Measurements from ENCODE around the gene RGS11. TPM values are rescaled to one million over a fixed set of nuclear protein-coding genes. Genes with fewer than 3 reads are reported as not detected.

RGS11 gene
- total and polyA plus RNA-seq, 2 experiments from 2014 or later = 2.4 to 4.5 TPM

DNA sequence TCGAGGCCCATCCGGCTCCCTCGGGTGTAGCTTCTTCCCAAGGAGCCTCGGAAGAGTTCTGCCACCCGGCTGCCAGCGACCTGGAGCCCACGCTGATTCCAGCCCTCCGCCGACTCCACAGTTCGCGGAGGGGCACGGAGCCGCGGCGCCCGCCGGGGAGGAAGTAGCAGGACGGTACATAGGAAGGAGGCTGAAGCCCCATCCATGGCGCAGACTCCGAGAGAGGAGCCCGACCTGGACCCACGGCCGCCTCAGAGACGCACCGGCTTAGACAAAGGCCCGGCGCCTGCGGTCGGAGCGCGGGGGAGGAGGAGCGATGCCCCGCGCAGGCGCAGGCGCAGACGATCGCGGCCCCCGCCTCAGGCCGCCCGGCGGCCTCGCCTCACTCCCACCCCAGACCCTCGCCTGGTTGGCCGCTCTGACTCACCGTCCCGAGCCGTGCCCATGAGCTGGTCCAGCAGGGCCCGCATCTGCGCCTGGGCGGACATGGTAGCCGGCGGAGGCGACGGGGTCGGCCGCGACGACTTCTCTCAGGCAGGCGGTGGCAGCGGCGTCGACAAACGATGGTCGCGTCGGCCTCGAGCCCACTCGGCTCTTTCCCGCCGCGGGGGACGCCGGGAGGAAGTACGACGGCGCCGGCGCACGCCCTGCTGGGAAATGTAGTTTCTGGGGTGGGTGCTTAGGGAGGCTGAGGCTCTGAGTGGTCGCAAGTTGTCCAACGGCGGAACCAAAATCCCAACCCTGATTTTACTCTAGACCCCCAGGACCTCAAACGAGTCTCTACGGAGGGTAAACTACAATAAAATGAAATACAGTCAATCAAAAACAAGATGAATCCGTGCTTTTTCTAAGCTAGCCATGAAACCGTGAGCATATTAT, 46.7 kb downstream of the RGS11 start, which contains the start of gene LUC7L:
Gene LUC7L (minus strand): TSS at position 598 of the 879 bp plus-strand sequence. CDS start 110 bp downstream, at position 488.
- H3K27ac ChIP-seq = peak within 1 kb of the TSS; percentile 94
- peaks cover 51% of the 10 kb centered on the region for H3K79me2 ChIP-seq (ENCODE audit: insufficient read depth)
- peak within 1 kb of the TSS; percentile 95 for H3K4me2 ChIP-seq (ENCODE audit: unreplicated experiment)
- no peaks in the 10 kb centered on the region for H3K9me2 ChIP-seq (ENCODE audit: insufficient read depth)
- H3K36me3 ChIP-seq (ENCODE audit: low read depth) = peaks cover 22% of the 10 kb centered on the region; the same call in 1 of the 2 replicates
- DNase-seq = peak; percentile 96
- H3K4me3 ChIP-seq = peak within 1 kb of the TSS; percentile 95
- H3K9me3 ChIP-seq (ENCODE audit: low read depth) = no peaks in the 10 kb centered on the region
- no peaks in the 10 kb centered on the region for H3K27me3 ChIP-seq (replicated peaks; ENCODE audit: insufficient read depth)
- H3F3A ChIP-seq (ENCODE audit: insufficient read depth) = no peaks in the 10 kb centered on the region; the same call in 1 of the 2 replicates
- in situ Hi-C loops (cut with MboI) = no loop called here
- peaks cover 10% of the 10 kb centered on the region for H3K4me1 ChIP-seq (ENCODE audit: insufficient read depth)
- 2 to 3% methylated on average over 56 to 84 of the region's 88 CpGs for WGBS, 2 experiments (ENCODE audit: low coverage in 1 of 2, low lambda C conversion rate in 2 of 2, missing lambda C conversion rate in 2 of 2)
- TF ChIP-seq EZH2 (IDR thresholded peaks at IDR 0.05; ENCODE audit: insufficient read depth, poor library complexity, severe bottlenecking) = no peak
- TF ChIP-seq EZH2phosphoT487 (IDR thresholded peaks at IDR 0.05; ENCODE audit: insufficient read depth, low read depth) = no peak
- H2AFZ ChIP-seq = peak within 1 kb of the TSS; percentile 88
- H4K20me1 ChIP-seq (ENCODE audit: insufficient read depth) = peaks cover 18% of the 10 kb centered on the region; the same call in 1 of the 2 replicates
- H3K9ac ChIP-seq = peak within 1 kb of the TSS; percentile 94

DNA sequence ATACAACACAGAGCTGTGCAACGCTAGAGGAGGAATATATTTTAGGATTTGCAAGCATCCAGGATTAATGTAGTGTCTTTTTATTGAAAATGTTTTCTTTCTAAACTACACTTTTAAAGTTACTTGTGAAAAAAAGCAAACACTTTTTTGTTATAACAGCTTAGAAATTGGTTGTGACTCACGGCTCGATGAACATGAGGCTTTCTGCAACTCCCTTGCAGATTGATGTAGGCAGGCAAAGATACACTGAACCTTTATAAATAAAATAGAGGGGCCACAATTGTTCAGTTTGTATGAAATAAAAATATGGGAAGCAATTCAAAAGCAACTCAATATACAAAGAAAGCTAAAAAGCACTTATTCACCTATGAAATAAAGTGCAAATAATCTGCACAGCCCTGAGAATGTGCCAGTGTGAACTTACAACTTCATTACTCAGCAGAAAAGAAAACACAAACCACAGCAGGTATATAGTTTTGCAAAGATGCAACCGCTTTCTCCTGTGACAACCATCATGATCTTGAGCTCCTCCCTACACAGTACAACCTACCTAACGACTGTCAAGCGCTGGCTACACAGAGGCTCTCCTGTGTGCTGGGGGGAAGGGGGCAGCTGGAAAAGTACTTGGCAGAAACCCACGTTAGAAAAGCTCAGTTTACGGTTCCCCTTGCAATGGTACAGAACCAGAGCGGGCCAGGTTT, 47.4 kb downstream of the RGS11 start:
- H2AFZ ChIP-seq = peak overlapping the region; percentile 88

DNA sequence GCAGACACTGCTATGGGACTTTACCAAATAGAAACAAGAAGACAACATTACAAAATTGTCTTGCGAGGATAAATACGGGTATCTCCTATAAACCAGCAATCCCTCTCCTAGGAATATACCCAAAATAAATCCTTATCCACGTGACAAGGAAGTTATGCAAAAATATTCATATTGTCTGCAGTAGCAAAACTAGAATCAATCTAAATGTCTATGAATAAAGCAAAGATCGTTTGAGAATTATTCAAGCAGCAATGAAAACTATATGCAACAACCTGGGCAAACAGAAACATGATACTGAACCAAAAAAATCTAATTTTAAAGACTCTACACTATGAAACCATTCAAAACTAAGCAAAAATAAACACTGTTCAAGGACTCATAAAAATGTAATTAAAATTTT, 55.7 kb downstream of the RGS11 start:
- DNase-seq = no peak
- peaks cover 57% of the 10 kb centered on the region for H3K36me3 ChIP-seq (ENCODE audit: low read depth)
- H3K4me3 ChIP-seq = no peak overlapping the region
- no peak overlapping the region for H3K27ac ChIP-seq
- H3K9me3 ChIP-seq (ENCODE audit: low read depth) = no peaks in the 10 kb centered on the region
- no peaks in the 10 kb centered on the region for H3K4me1 ChIP-seq (ENCODE audit: insufficient read depth)
- TF ChIP-seq EZH2phosphoT487 (IDR thresholded peaks at IDR 0.05; ENCODE audit: insufficient read depth, low read depth) = no peak
- TF ChIP-seq EZH2 (IDR thresholded peaks at IDR 0.05; ENCODE audit: insufficient read depth, poor library complexity, severe bottlenecking) = no peak
- 83 to 87% methylated on average over 4 of the region's 4 CpGs for WGBS, 2 experiments (ENCODE audit: low coverage in 1 of 2, low lambda C conversion rate in 2 of 2, missing lambda C conversion rate in 2 of 2)
- H3K27me3 ChIP-seq (replicated peaks; ENCODE audit: insufficient read depth) = no peaks in the 10 kb centered on the region
- no peaks in the 10 kb centered on the region for H4K20me1 ChIP-seq (ENCODE audit: insufficient read depth)
- peaks cover 100% of the 10 kb centered on the region for H3K79me2 ChIP-seq (ENCODE audit: insufficient read depth)
- no peaks in the 10 kb centered on the region for H3K9me2 ChIP-seq (ENCODE audit: insufficient read depth)
- H3K9ac ChIP-seq = no peak overlapping the region
- no peak overlapping the region for H2AFZ ChIP-seq
- in situ Hi-C loops (cut with MboI) = no loop called here
- no peak overlapping the region for H3K4me2 ChIP-seq (ENCODE audit: unreplicated experiment)
- peaks cover 11% of the 10 kb centered on the region for H3F3A ChIP-seq (ENCODE audit: insufficient read depth)

More for the DNA sequence above, 47.4 kb downstream of the RGS11 start:
- peak overlapping the region; percentile 94 for H3K9ac ChIP-seq
- no peaks in the 10 kb centered on the region for H3K27me3 ChIP-seq (replicated peaks; ENCODE audit: insufficient read depth)
- no peaks in the 10 kb centered on the region for H3K9me2 ChIP-seq (ENCODE audit: insufficient read depth)
- H3K9me3 ChIP-seq (ENCODE audit: low read depth) = no peaks in the 10 kb centered on the region
- H3K4me2 ChIP-seq (ENCODE audit: unreplicated experiment) = peak overlapping the region; percentile 95
- H3K36me3 ChIP-seq (ENCODE audit: low read depth) = peaks cover 30% of the 10 kb centered on the region
- peaks cover 10% of the 10 kb centered on the region for H3K4me1 ChIP-seq (ENCODE audit: insufficient read depth)
- peaks cover 18% of the 10 kb centered on the region; the same call in 1 of the 2 replicates for H4K20me1 ChIP-seq (ENCODE audit: insufficient read depth)
- TF ChIP-seq EZH2phosphoT487 (IDR thresholded peaks at IDR 0.05; ENCODE audit: insufficient read depth, low read depth) (no peak), EZH2 (IDR thresholded peaks at IDR 0.05; ENCODE audit: insufficient read depth, poor library complexity, severe bottlenecking) (no peak)
- H3K4me3 ChIP-seq = peak overlapping the region; percentile 95
- 9 to 13% methylated on average over 9 of the region's 9 CpGs for WGBS, 2 experiments (ENCODE audit: low coverage in 1 of 2, low lambda C conversion rate in 2 of 2, missing lambda C conversion rate in 2 of 2)
- H3K27ac ChIP-seq = peak overlapping the region; percentile 94
- H3F3A ChIP-seq (ENCODE audit: insufficient read depth) = no peaks in the 10 kb centered on the region; the same call in 1 of the 2 replicates
- peak; percentile 54 for DNase-seq
- in situ Hi-C loops (cut with MboI) = no loop called here
- H3K79me2 ChIP-seq (ENCODE audit: insufficient read depth) = peaks cover 59% of the 10 kb centered on the region

Other genes starting within 250 kb of the RGS11 start
- 2.2 and 5.2 TPM in 2 replicates for gene POLR3K, start 222.3 kb downstream of the RGS11 start, total RNA-seq (2014; rRNA removed; shearing (Covaris generic))
- gene POLR3K, start 222.3 kb downstream of the RGS11 start, polyA plus RNA-seq (2016; fragmentation: Nextera tagmentation; extraction: Ambion mirVana) = 16.0 and 17.2 TPM in 2 replicates
- gene SNRNP25, start 222.1 kb downstream of the RGS11 start, total RNA-seq (2014; rRNA removed; shearing (Covaris generic)) = 12.1 and 17.6 TPM in 2 replicates
- 30.4 and 31.5 TPM in 2 replicates for gene SNRNP25, start 222.1 kb downstream of the RGS11 start, polyA plus RNA-seq (2016; fragmentation: Nextera tagmentation; extraction: Ambion mirVana)
- 54.6 and 61.7 TPM in 2 replicates for gene RHBDF1, start 203.3 kb downstream of the RGS11 start, total RNA-seq (2014; rRNA removed; shearing (Covaris generic))
- 62.2 and 62.6 TPM in 2 replicates for gene RHBDF1, start 203.3 kb downstream of the RGS11 start, polyA plus RNA-seq (2016; fragmentation: Nextera tagmentation; extraction: Ambion mirVana)
- 127 and 222 TPM in 2 replicates for gene MPG, start 197.7 kb downstream of the RGS11 start, total RNA-seq (2014; rRNA removed; shearing (Covaris generic))
- 132 and 134 TPM in 2 replicates for gene MPG, start 197.7 kb downstream of the RGS11 start, polyA plus RNA-seq (2016; fragmentation: Nextera tagmentation; extraction: Ambion mirVana)
- 6.4 and 10.6 TPM in 2 replicates for gene NPRL3, start 137.3 kb downstream of the RGS11 start, total RNA-seq (2014; rRNA removed; shearing (Covaris generic))
- gene NPRL3, start 137.3 kb downstream of the RGS11 start, polyA plus RNA-seq (2016; fragmentation: Nextera tagmentation; extraction: Ambion mirVana) = 11.6 and 13.6 TPM in 2 replicates
- not detected in 2 replicates for gene HBZ, start 123.3 kb downstream of the RGS11 start, total RNA-seq (2014; rRNA removed; shearing (Covaris generic))
- not detected in 2 replicates for gene HBZ, start 123.3 kb downstream of the RGS11 start, polyA plus RNA-seq (2016; fragmentation: Nextera tagmentation; extraction: Ambion mirVana)
- gene HBM, start 110.0 kb downstream of the RGS11 start, total RNA-seq (2014; rRNA removed; shearing (Covaris generic)) = not detected in 2 replicates
- not detected in 2 replicates for gene HBM, start 110.0 kb downstream of the RGS11 start, polyA plus RNA-seq (2016; fragmentation: Nextera tagmentation; extraction: Ambion mirVana)
- gene HBA2, start 103.1 kb downstream of the RGS11 start, total RNA-seq (2014; rRNA removed; shearing (Covaris generic)) = not detected in 2 replicates
- gene HBA2, start 103.1 kb downstream of the RGS11 start, polyA plus RNA-seq (2016; fragmentation: Nextera tagmentation; extraction: Ambion mirVana) = not detected in 2 replicates
- gene HBA1, start 99.3 kb downstream of the RGS11 start, total RNA-seq (2014; rRNA removed; shearing (Covaris generic)) = not detected in 2 replicates
- not detected in 2 replicates for gene HBA1, start 99.3 kb downstream of the RGS11 start, polyA plus RNA-seq (2016; fragmentation: Nextera tagmentation; extraction: Ambion mirVana)
- not detected in 2 replicates for gene HBQ1, start 95.5 kb downstream of the RGS11 start, total RNA-seq (2014; rRNA removed; shearing (Covaris generic))
- not detected in 2 replicates for gene HBQ1, start 95.5 kb downstream of the RGS11 start, polyA plus RNA-seq (2016; fragmentation: Nextera tagmentation; extraction: Ambion mirVana)
- gene LUC7L, start 46.5 kb downstream of the RGS11 start, total RNA-seq (2014; rRNA removed; shearing (Covaris generic)) = 49.6 and 78.5 TPM in 2 replicates
- 35.6 and 37.3 TPM in 2 replicates for gene LUC7L, start 46.5 kb downstream of the RGS11 start, polyA plus RNA-seq (2016; fragmentation: Nextera tagmentation; extraction: Ambion mirVana)
- 165 and 202 TPM in 2 replicates for gene FAM234A, start 41.1 kb downstream of the RGS11 start, total RNA-seq (2014; rRNA removed; shearing (Covaris generic))
- gene FAM234A, start 41.1 kb downstream of the RGS11 start, polyA plus RNA-seq (2016; fragmentation: Nextera tagmentation; extraction: Ambion mirVana) = 113 and 119 TPM in 2 replicates
- gene ARHGDIG, start 4.6 kb upstream of the RGS11 start, total RNA-seq (2014; rRNA removed; shearing (Covaris generic)) = 0.65 TPM in 1 of 2 replicates, not detected in the other
- gene ARHGDIG, start 4.6 kb upstream of the RGS11 start, polyA plus RNA-seq (2016; fragmentation: Nextera tagmentation; extraction: Ambion mirVana) = 0.38 and 0.40 TPM in 2 replicates
- gene PDIA2, start 7.2 kb upstream of the RGS11 start, total RNA-seq (2014; rRNA removed; shearing (Covaris generic)) = not detected in 2 replicates
- gene PDIA2, start 7.2 kb upstream of the RGS11 start, polyA plus RNA-seq (2016; fragmentation: Nextera tagmentation; extraction: Ambion mirVana) = not detected in 2 replicates
- gene AXIN1, start 76.8 kb upstream of the RGS11 start, total RNA-seq (2014; rRNA removed; shearing (Covaris generic)) = 25.5 and 27.1 TPM in 2 replicates
- 3.0 and 3.3 TPM in 2 replicates for gene AXIN1, start 76.8 kb upstream of the RGS11 start, polyA plus RNA-seq (2016; fragmentation: Nextera tagmentation; extraction: Ambion mirVana)
- 94.1 and 103 TPM in 2 replicates for gene MRPL28, start 94.6 kb upstream of the RGS11 start, total RNA-seq (2014; rRNA removed; shearing (Covaris generic))
- gene MRPL28, start 94.6 kb upstream of the RGS11 start, polyA plus RNA-seq (2016; fragmentation: Nextera tagmentation; extraction: Ambion mirVana) = 108 and 110 TPM in 2 replicates
- 78.4 and 98.6 TPM in 2 replicates for gene PGAP6, start 106.0 kb upstream of the RGS11 start, total RNA-seq (2014; rRNA removed; shearing (Covaris generic))
- gene PGAP6, start 106.0 kb upstream of the RGS11 start, polyA plus RNA-seq (2016; fragmentation: Nextera tagmentation; extraction: Ambion mirVana) = 16.4 and 20.6 TPM in 2 replicates
- 128 and 175 TPM in 2 replicates for gene NME4, start 121.3 kb upstream of the RGS11 start, total RNA-seq (2014; rRNA removed; shearing (Covaris generic))
- gene NME4, start 121.3 kb upstream of the RGS11 start, polyA plus RNA-seq (2016; fragmentation: Nextera tagmentation; extraction: Ambion mirVana) = 283 and 293 TPM in 2 replicates
- gene DECR2, start 125.9 kb upstream of the RGS11 start, total RNA-seq (2014; rRNA removed; shearing (Covaris generic)) = 7.8 and 8.9 TPM in 2 replicates
- gene DECR2, start 125.9 kb upstream of the RGS11 start, polyA plus RNA-seq (2016; fragmentation: Nextera tagmentation; extraction: Ambion mirVana) = 25.2 and 26.1 TPM in 2 replicates
- 27.8 and 33.5 TPM in 2 replicates for gene RAB11FIP3, start 149.7 kb upstream of the RGS11 start, total RNA-seq (2014; rRNA removed; shearing (Covaris generic))
- gene RAB11FIP3, start 149.7 kb upstream of the RGS11 start, polyA plus RNA-seq (2016; fragmentation: Nextera tagmentation; extraction: Ambion mirVana) = 0.46 and 1.2 TPM in 2 replicates